Fibroblast of the aortic adventitia (primary cell): Measurements from ENCODE around the gene EMSY. TPM values are rescaled to one million over a fixed set of nuclear protein-coding genes. Genes with fewer than 3 reads are reported as not detected.

Experiments
- DNase-seq: peaks from one replicate; pipeline ENCODE4 v3.0.0-alpha.2; 2010; ENCODE audit warnings: low read depth
- H3K4me3 ChIP-seq: 2 replicates; pipeline ENCODE4 v1.5.1; 2011; ENCODE audit warnings: low read depth, mild to moderate bottlenecking, control low read depth, low read length, moderate library complexity
- CTCF ChIP-seq: IDR thresholded peaks from 2 replicates; pipeline ENCODE4 v1.5.1; 2011; ENCODE audit warnings: mild to moderate bottlenecking, low read length, control low read depth, inconsistent platforms; ENCODE audit not compliant: insufficient read depth
- total RNA-seq: library from RNA; depleted of rRNA; stranded (reverse); fragments of >200 nt; gene quantifications from 2 replicates; pipeline ENCODE4 v1.2.3, GENCODE V29; 2012; ENCODE audit warnings: low replicate concordance

EMSY gene
- total RNA-seq, 1 donor = 30.8 TPM

- no peak overlapping the region for H3K4me3 ChIP-seq
- DNase-seq = no peak
- TF ChIP-seq CTCF = no peak
Observed at GRCh38 chr11:76408171-76408965, 36.5 kb upstream of the EMSY start.

DNA sequence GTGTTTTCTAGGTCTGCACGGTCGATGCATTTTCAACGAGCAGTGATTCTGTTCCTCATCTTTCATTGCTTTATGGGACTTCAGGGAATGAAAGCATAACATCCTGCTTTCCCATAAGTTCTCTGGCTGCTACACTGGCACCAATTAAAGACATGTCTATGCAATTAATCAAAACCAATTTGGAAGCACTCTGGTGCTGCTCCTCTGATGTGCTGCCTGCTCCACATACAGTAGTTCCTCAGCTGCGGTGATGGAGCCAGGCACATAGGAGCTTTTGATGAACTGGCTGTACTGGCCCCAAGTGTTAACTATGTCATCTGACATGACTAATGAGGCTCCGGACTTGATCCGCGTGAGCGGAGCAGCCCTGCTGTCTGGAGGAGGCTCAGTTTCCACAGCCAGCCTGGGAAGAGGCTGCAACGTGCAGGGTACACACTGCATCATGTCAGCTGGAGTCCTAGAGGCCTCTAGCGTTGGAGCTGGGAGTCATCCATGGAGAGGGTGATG is 33.9 kb upstream of the EMSY start:
- TF ChIP-seq CTCF = no peak
- peak; percentile 2 for DNase-seq
- H3K4me3 ChIP-seq = no peak overlapping the region

DNA sequence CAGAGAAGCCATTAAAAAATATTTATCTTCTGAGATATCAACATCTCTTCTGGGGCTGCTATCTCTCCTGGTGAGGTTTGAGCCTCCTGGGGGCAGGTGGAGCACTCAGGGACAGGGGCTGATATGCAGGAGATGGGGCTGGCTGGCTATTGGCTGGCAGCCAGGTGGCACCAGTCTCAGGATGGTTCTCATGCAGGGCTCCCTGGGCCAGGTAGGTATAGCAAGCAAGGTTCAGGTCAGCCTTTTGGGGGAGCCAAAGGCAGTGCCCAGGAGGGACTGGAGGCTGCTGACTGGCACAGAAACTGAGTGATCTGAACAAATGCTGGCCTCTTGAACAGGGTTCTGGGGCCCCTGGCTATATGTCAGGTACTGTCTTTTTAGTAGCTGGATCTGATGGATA is 29.7 kb upstream of the EMSY start:
- H3K4me3 ChIP-seq = no peak overlapping the region
- DNase-seq = no peak
- TF ChIP-seq CTCF = no peak

DNA sequence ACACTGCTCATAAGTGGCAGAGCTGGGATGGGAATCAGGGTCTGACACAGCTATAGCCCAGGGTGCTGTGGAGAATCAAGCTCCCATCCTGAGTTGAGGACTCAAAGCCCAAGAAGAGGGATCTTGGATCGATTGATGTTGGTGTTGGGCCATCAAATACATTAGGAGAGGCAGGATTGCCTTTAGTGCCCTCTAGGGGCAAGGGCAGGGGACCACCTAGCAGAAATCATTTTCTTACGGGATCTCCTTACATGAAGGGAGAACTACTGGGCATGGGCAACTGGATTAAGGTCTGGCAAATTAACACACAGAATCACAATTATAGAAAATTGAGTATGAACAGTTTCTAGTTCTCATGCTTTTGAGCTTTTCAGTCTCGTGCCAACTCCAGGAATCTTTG is 24.9 kb upstream of the EMSY start:
- TF ChIP-seq CTCF = peak; percentile 17
- DNase-seq = no peak
- no peak overlapping the region for H3K4me3 ChIP-seq

DNA sequence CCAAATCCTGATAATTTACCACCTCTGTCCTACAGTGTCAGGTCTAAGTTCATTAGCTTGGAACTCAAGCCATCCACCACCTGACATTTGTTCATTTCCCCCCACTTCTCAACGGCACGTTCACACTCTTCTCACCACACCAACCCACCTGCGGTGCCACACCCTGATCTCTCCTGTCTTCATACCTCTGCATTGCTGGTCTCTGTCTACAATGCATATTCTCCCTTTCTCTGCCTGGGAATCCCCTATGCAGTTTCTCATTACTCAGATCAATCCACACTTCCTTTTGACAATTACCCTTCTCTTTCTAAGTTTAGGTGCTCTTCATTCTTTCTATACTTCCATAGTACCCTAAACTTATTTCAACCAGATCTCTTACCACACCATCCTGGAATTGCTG is 20.4 kb upstream of the EMSY start:
- TF ChIP-seq CTCF = no peak
- no peak for DNase-seq
- H3K4me3 ChIP-seq = no peak overlapping the region

GRCh38 chr11:76424891-76425290 is 19.9 kb upstream of the EMSY start:
- DNase-seq = no peak
- no peak overlapping the region for H3K4me3 ChIP-seq
- TF ChIP-seq CTCF = no peak
